Measurements from ENCODE around the gene NKAPL.

NKAPL gene

GRCh38 chr6:28280595-28281287 lies 21.6 kb downstream of the NKAPL start:
- DNase-seq (ENCODE audit: low read depth): no peak
- H3K4me3 ChIP-seq (ENCODE audit: low read length): peak overlapping the region; percentile 77
- TF ChIP-seq CTCF (conservative IDR thresholded peaks at IDR 0.05; ENCODE audit: low read depth, low read length): no peak

- peak; percentile 36 for DNase-seq (ENCODE audit: low read depth)
- no peak for TF ChIP-seq CTCF (conservative IDR thresholded peaks at IDR 0.05; ENCODE audit: low read depth, low read length)
- peak within 1 kb of the TSS; percentile 77 for H3K4me3 ChIP-seq (ENCODE audit: low read length)
These were observed 22.4 kb downstream of the NKAPL start, which contains the start of gene PGBD1 for GRCh38 chr6:28281288-28282064. TSS of gene PGBD1 (plus strand) at chr6:28281572. CDS start at chr6:28283814, 2,242 bp downstream.

- no peak for DNase-seq (ENCODE audit: low read depth)
- no peak for TF ChIP-seq CTCF (conservative IDR thresholded peaks at IDR 0.05; ENCODE audit: low read depth, low read length)
- no peak overlapping the region for H3K4me3 ChIP-seq (ENCODE audit: low read length)
These were observed 23.8 kb downstream of the NKAPL start for GRCh38 chr6:28282926-28283325.

- H3K4me3 ChIP-seq (ENCODE audit: low read length): no peak overlapping the region
- DNase-seq (ENCODE audit: low read depth): no peak
- TF ChIP-seq CTCF (conservative IDR thresholded peaks at IDR 0.05; ENCODE audit: low read depth, low read length): no peak
These were observed 32.5 kb downstream of the NKAPL start for GRCh38 chr6:28291573-28291972.

GRCh38 chr6:28295326-28295725 lies 36.2 kb downstream of the NKAPL start:
- no peak for TF ChIP-seq CTCF (conservative IDR thresholded peaks at IDR 0.05; ENCODE audit: low read depth, low read length)
- no peak overlapping the region for H3K4me3 ChIP-seq (ENCODE audit: low read length)
- DNase-seq (ENCODE audit: low read depth): no peak

- no peak for DNase-seq (ENCODE audit: low read depth)
- TF ChIP-seq CTCF (conservative IDR thresholded peaks at IDR 0.05; ENCODE audit: low read depth, low read length): no peak
- no peak overlapping the region for H3K4me3 ChIP-seq (ENCODE audit: low read length)
These were observed 37.5 kb downstream of the NKAPL start for GRCh38 chr6:28296520-28297060.

Data from retinal pigment epithelial cell (primary cell).